WTC11 (cell line): ENCODE results near the gene RFK. TPM values are rescaled to one million over a fixed set of nuclear protein-coding genes. Genes with fewer than 3 reads are reported as not detected.

Source experiments
- ATAC-seq: fragments of 200-7000 bp; cut with Tn5 transposase; 2 replicates; pipeline ENCODE4 v1.10.0; 2021; ENCODE audit warnings: mild to moderate bottlenecking, moderate library complexity
- CTCF ChIA-PET: fragments of 300-600 bp; sonication (Branson Sonifier 250); formaldehyde crosslinking; loops from one replicate; lab custom pipeline; 2021; ENCODE audit warnings: antibody characterized with exemption; lab: Charles Lee
- POLR2A ChIA-PET: fragments of 350-600 bp; sonication (Branson Sonifier 250); formaldehyde crosslinking; loops from one replicate; lab custom pipeline; 2021; ENCODE audit warnings: antibody characterized with exemption; lab: Charles Lee
- DNase-seq: peaks from one replicate; pipeline ENCODE4 v3.0.0; 2021; ENCODE audit warnings: low spot score
- H3K27ac Mint-ChIP-seq: 2 replicates; pipeline ENCODE4 v1.8.0; 2021; ENCODE audit warnings: mixed read lengths
- H3K27me3 Mint-ChIP-seq: 2 replicates; pipeline ENCODE4 v1.8.0; 2021; ENCODE audit warnings: low read depth, mild to moderate bottlenecking, moderate library complexity, mixed read lengths
- H3K36me3 Mint-ChIP-seq: 2 replicates; pipeline ENCODE4 v1.8.0; 2021; ENCODE audit warnings: mixed read lengths
- H3K4me1 Mint-ChIP-seq: 2 replicates; pipeline ENCODE4 v1.8.0; 2022; ENCODE audit warnings: mixed read lengths
- H3K4me3 Mint-ChIP-seq: 2 replicates; pipeline ENCODE4 v1.8.0; 2021; ENCODE audit warnings: mild to moderate bottlenecking, moderate library complexity, mixed read lengths
- H3K9me3 Mint-ChIP-seq: 2 replicates; pipeline ENCODE4 v1.8.0; 2021; ENCODE audit warnings: mixed read lengths
- ETV6 ChIP-seq: sonication (generic); formaldehyde crosslinking; IDR thresholded peaks from 2 replicates; pipeline ENCODE4 v1.8.1; 2022; ENCODE audit warnings: mild to moderate bottlenecking, missing genetic modification reagents
- FOXJ3 ChIP-seq: sonication (generic); formaldehyde crosslinking; IDR thresholded peaks from 2 replicates; pipeline ENCODE4 v1.9.0; 2021; ENCODE audit warnings: missing genetic modification reagents, mild to moderate bottlenecking, borderline replicate concordance
- FOXP1 ChIP-seq: sonication (generic); formaldehyde crosslinking; IDR thresholded peaks from 2 replicates; pipeline ENCODE4 v1.8.0; 2022; ENCODE audit warnings: missing genetic modification reagents, mild to moderate bottlenecking, moderate library complexity, borderline replicate concordance
- KAT7 ChIP-seq: sonication (generic); formaldehyde crosslinking; IDR thresholded peaks from 2 replicates; pipeline ENCODE4 v1.8.1; 2023; ENCODE audit warnings: missing genetic modification reagents, mild to moderate bottlenecking, borderline replicate concordance
- OVOL2 ChIP-seq: fragments of 250-450 bp; sonication (Bioruptor Pico); IDR thresholded peaks from 2 replicates; pipeline ENCODE4 v1.9.0; 2021; ENCODE audit warnings: mild to moderate bottlenecking, borderline replicate concordance
- RORB ChIP-seq: fragments of 250-450 bp; sonication (Bioruptor Pico); IDR thresholded peaks from 2 replicates; pipeline ENCODE4 v1.9.0; 2021; ENCODE audit warnings: mild to moderate bottlenecking
- SOX15 ChIP-seq: fragments of 250-450 bp; sonication (Bioruptor Pico); IDR thresholded peaks from 2 replicates; pipeline ENCODE4 v1.9.0; 2021; ENCODE audit warnings: mild to moderate bottlenecking
- ZBTB21 ChIP-seq: sonication (generic); formaldehyde crosslinking; IDR thresholded peaks from 2 replicates; pipeline ENCODE4 v1.8.1; 2023; ENCODE audit warnings: mild to moderate bottlenecking, missing genetic modification reagents, borderline replicate concordance
- ZNF219 ChIP-seq: sonication (generic); formaldehyde crosslinking; IDR thresholded peaks from 2 replicates; pipeline ENCODE4 v1.8.0; 2023; ENCODE audit warnings: missing genetic modification reagents, mild to moderate bottlenecking, borderline replicate concordance
- total RNA-seq: library from RNA; stranded (reverse); gene quantifications from 3 replicates; pipeline ENCODE4 v1.2.3, GENCODE V29; 2021
- TF ChIP-seq, protein P1 (sequence below): sonication (generic); formaldehyde crosslinking; IDR thresholded peaks from 2 replicates; pipeline ENCODE4 v1.8.1; 2023; ENCODE audit warnings: mild to moderate bottlenecking, missing genetic modification reagents, borderline replicate concordance
- TF ChIP-seq, protein P2 (sequence below): fragments of 250-450 bp; sonication (Bioruptor Pico); conservative IDR thresholded peaks from 2 replicates; pipeline ENCODE4 v1.9.0; 2021; ENCODE audit warnings: mild to moderate bottlenecking
- TF ChIP-seq, protein P3 (sequence below): sonication (generic); formaldehyde crosslinking; IDR thresholded peaks from 2 replicates; pipeline ENCODE4 v1.8.0; 2022; ENCODE audit warnings: mild to moderate bottlenecking, missing genetic modification reagents
- TF ChIP-seq, protein P4 (sequence below): fragments of 200-600 bp; IDR thresholded peaks from 2 replicates; pipeline ENCODE4 v1.8.0; 2022; ENCODE audit warnings: antibody characterized with exemption
- TF ChIP-seq, protein P5 (sequence below): sonication (generic); formaldehyde crosslinking; IDR thresholded peaks from 2 replicates; pipeline ENCODE4 v1.8.0; 2023; ENCODE audit warnings: missing genetic modification reagents, mild to moderate bottlenecking, borderline replicate concordance
- TF ChIP-seq, protein P6 (sequence below): sonication (generic); formaldehyde crosslinking; IDR thresholded peaks from 2 replicates; pipeline ENCODE4 v1.8.1; 2022; ENCODE audit warnings: missing genetic modification reagents, borderline replicate concordance
- TF ChIP-seq, protein P7 (sequence below): fragments of 250-450 bp; sonication (Bioruptor Pico); IDR thresholded peaks from 2 replicates; pipeline ENCODE4 v1.9.0; 2021; ENCODE audit warnings: mild to moderate bottlenecking
- TF ChIP-seq, protein P8 (sequence below): sonication (generic); formaldehyde crosslinking; IDR thresholded peaks from 2 replicates; pipeline ENCODE4 v1.8.1; 2022; ENCODE audit warnings: mild to moderate bottlenecking, missing genetic modification reagents, moderate library complexity, borderline replicate concordance

RFK gene
- total RNA-seq, 1 experiment from 2014 or later, result 14.9 TPM

DNA sequence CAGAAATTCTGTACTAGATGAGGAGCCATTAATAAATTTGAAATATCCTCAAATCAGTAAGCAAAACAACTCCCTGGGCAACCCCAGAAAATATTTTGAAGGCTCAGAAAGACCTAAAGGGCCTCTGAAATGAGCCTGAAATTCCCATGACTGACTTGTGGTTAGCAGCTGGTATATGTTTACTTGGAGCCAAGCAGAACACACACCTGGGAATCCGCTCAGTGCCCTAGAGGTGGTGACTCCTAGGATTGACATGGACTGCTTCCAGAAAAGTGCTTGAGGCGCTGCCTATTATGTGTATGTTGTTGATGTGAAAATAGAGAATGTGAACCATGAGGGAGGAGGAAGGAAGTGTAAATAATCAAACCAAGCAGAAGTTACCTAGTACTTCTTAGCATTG is 14.7 kb downstream of the RFK start (continued):
- TF ChIP-seq, protein P1, sequence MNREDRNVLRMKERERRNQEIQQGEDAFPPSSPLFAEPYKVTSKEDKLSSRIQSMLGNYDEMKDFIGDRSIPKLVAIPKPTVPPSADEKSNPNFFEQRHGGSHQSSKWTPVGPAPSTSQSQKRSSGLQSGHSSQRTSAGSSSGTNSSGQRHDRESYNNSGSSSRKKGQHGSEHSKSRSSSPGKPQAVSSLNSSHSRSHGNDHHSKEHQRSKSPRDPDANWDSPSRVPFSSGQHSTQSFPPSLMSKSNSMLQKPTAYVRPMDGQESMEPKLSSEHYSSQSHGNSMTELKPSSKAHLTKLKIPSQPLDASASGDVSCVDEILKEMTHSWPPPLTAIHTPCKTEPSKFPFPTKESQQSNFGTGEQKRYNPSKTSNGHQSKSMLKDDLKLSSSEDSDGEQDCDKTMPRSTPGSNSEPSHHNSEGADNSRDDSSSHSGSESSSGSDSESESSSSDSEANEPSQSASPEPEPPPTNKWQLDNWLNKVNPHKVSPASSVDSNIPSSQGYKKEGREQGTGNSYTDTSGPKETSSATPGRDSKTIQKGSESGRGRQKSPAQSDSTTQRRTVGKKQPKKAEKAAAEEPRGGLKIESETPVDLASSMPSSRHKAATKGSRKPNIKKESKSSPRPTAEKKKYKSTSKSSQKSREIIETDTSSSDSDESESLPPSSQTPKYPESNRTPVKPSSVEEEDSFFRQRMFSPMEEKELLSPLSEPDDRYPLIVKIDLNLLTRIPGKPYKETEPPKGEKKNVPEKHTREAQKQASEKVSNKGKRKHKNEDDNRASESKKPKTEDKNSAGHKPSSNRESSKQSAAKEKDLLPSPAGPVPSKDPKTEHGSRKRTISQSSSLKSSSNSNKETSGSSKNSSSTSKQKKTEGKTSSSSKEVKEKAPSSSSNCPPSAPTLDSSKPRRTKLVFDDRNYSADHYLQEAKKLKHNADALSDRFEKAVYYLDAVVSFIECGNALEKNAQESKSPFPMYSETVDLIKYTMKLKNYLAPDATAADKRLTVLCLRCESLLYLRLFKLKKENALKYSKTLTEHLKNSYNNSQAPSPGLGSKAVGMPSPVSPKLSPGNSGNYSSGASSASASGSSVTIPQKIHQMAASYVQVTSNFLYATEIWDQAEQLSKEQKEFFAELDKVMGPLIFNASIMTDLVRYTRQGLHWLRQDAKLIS, result no peak
- TF ChIP-seq FOXP1 (CRISPR knock-in tag) (no peak), ETV6 (CRISPR knock-in tag) (no peak), ZBTB21 (no peak), RORB (CRISPR knock-in tag) (no peak), OVOL2 (CRISPR knock-in tag) (no peak)
- TF ChIP-seq, protein P2, sequence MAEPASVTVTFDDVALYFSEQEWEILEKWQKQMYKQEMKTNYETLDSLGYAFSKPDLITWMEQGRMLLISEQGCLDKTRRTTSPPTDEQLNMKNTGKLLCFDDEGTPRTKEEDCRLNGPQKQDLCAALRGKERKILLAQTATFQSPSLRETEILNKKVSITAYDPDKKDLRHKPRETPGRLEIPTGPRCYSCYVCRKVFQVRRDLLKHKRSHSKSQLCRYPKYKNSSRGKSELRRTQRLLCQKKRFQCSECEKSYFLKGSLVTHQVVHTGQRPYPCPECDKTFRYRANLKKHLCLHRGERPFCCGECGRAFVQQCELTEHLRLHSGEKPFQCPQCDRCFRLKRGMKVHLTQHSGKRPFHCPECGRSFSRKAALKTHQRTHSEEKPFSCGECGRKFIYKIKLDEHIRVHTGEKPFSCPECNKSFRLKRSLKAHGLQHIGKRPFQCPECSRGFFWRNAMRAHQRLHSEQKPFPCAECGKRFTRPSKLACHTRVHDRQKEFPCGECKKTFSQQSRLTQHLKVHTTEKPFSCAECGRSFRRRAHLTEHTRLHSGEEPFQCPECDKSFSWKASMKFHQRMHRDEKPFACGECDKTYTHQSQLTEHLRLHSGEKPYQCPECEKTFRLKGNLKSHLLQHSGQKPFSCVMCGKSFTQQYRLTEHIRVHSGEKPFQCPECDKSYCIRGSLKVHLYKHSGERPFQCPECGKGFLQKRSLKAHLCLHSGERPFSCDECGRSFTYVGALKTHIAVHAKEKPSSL, result no peak
- TF ChIP-seq, protein P3, sequence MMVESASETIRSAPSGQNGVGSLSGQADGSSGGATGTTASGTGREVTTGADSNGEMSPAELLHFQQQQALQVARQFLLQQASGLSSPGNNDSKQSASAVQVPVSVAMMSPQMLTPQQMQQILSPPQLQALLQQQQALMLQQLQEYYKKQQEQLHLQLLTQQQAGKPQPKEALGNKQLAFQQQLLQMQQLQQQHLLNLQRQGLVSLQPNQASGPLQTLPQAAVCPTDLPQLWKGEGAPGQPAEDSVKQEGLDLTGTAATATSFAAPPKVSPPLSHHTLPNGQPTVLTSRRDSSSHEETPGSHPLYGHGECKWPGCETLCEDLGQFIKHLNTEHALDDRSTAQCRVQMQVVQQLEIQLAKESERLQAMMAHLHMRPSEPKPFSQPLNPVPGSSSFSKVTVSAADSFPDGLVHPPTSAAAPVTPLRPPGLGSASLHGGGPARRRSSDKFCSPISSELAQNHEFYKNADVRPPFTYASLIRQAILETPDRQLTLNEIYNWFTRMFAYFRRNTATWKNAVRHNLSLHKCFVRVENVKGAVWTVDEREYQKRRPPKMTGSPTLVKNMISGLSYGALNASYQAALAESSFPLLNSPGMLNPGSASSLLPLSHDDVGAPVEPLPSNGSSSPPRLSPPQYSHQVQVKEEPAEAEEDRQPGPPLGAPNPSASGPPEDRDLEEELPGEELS (CRISPR knock-in tag), result no peak

DNA sequence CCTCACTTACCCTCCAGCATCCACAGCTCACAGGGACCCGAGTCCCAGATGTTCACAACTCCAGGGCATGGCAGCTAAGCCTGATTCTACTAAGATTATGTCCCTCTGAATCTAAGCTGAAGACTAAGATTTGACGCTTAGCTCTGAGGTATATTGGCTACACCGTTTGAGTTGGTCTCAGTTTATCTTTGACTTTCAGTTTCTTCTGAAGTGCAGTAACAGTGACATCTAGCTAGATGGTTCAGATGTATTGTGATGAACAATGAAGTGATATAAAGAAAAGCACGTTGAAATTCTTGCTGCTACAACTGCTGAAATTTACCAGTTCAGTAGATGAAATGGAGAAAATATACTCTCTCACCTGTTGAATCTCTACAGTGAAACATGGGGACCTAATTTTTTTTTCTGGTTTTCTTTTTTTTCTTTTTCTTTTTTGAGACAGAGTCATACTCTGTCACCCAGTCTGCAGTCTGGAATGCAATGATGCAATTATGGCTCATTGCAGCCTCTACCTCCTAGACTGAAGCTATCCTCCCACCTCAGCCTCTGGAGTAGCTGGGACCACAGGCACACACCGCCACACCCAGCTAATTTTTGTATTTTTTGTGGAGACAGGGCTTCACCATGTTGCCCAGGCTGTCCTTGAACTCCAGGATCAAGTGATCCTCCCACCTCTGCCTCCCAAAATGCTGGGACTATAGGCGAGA is 15.7 kb downstream of the RFK start:
- H3K9me3 Mint-ChIP-seq, result no peaks in the 10 kb centered on the region
- ATAC-seq (no peak), DNase-seq (no peak)
- no peaks in the 10 kb centered on the region for H3K36me3 Mint-ChIP-seq
- H3K4me1 Mint-ChIP-seq, result peaks cover 7% of the 10 kb centered on the region
- ChIA-PET CTCF (no interaction called here), POLR2A (no interaction called here)
- H3K27me3 Mint-ChIP-seq, result no peaks in the 10 kb centered on the region
- H3K4me3 Mint-ChIP-seq, result no peak overlapping the region
- H3K27ac Mint-ChIP-seq, result no peak overlapping the region
- no peak for TF ChIP-seq KAT7
- TF ChIP-seq, protein P4, sequence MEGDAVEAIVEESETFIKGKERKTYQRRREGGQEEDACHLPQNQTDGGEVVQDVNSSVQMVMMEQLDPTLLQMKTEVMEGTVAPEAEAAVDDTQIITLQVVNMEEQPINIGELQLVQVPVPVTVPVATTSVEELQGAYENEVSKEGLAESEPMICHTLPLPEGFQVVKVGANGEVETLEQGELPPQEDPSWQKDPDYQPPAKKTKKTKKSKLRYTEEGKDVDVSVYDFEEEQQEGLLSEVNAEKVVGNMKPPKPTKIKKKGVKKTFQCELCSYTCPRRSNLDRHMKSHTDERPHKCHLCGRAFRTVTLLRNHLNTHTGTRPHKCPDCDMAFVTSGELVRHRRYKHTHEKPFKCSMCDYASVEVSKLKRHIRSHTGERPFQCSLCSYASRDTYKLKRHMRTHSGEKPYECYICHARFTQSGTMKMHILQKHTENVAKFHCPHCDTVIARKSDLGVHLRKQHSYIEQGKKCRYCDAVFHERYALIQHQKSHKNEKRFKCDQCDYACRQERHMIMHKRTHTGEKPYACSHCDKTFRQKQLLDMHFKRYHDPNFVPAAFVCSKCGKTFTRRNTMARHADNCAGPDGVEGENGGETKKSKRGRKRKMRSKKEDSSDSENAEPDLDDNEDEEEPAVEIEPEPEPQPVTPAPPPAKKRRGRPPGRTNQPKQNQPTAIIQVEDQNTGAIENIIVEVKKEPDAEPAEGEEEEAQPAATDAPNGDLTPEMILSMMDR, result no peak
- TF ChIP-seq, protein P5, sequence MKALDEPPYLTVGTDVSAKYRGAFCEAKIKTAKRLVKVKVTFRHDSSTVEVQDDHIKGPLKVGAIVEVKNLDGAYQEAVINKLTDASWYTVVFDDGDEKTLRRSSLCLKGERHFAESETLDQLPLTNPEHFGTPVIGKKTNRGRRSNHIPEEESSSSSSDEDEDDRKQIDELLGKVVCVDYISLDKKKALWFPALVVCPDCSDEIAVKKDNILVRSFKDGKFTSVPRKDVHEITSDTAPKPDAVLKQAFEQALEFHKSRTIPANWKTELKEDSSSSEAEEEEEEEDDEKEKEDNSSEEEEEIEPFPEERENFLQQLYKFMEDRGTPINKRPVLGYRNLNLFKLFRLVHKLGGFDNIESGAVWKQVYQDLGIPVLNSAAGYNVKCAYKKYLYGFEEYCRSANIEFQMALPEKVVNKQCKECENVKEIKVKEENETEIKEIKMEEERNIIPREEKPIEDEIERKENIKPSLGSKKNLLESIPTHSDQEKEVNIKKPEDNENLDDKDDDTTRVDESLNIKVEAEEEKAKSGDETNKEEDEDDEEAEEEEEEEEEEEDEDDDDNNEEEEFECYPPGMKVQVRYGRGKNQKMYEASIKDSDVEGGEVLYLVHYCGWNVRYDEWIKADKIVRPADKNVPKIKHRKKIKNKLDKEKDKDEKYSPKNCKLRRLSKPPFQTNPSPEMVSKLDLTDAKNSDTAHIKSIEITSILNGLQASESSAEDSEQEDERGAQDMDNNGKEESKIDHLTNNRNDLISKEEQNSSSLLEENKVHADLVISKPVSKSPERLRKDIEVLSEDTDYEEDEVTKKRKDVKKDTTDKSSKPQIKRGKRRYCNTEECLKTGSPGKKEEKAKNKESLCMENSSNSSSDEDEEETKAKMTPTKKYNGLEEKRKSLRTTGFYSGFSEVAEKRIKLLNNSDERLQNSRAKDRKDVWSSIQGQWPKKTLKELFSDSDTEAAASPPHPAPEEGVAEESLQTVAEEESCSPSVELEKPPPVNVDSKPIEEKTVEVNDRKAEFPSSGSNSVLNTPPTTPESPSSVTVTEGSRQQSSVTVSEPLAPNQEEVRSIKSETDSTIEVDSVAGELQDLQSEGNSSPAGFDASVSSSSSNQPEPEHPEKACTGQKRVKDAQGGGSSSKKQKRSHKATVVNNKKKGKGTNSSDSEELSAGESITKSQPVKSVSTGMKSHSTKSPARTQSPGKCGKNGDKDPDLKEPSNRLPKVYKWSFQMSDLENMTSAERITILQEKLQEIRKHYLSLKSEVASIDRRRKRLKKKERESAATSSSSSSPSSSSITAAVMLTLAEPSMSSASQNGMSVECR (CRISPR knock-in tag), result no peak
- TF ChIP-seq, protein P6, sequence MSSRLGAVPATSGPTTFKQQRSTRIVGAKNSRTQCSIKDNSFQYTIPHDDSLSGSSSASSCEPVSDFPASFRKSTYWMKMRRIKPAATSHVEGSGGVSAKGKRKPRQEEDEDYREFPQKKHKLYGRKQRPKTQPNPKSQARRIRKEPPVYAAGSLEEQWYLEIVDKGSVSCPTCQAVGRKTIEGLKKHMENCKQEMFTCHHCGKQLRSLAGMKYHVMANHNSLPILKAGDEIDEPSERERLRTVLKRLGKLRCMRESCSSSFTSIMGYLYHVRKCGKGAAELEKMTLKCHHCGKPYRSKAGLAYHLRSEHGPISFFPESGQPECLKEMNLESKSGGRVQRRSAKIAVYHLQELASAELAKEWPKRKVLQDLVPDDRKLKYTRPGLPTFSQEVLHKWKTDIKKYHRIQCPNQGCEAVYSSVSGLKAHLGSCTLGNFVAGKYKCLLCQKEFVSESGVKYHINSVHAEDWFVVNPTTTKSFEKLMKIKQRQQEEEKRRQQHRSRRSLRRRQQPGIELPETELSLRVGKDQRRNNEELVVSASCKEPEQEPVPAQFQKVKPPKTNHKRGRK (CRISPR knock-in tag), result no peak
- TF ChIP-seq SOX15 (CRISPR knock-in tag), result no peak
- TF ChIP-seq FOXJ3, result no peak
- TF ChIP-seq, protein P7, sequence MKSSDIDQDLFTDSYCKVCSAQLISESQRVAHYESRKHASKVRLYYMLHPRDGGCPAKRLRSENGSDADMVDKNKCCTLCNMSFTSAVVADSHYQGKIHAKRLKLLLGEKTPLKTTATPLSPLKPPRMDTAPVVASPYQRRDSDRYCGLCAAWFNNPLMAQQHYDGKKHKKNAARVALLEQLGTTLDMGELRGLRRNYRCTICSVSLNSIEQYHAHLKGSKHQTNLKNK (CRISPR knock-in tag), result no peak
- TF ChIP-seq, protein P8, sequence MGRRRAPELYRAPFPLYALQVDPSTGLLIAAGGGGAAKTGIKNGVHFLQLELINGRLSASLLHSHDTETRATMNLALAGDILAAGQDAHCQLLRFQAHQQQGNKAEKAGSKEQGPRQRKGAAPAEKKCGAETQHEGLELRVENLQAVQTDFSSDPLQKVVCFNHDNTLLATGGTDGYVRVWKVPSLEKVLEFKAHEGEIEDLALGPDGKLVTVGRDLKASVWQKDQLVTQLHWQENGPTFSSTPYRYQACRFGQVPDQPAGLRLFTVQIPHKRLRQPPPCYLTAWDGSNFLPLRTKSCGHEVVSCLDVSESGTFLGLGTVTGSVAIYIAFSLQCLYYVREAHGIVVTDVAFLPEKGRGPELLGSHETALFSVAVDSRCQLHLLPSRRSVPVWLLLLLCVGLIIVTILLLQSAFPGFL (CRISPR knock-in tag), result no peak
- no peak for TF ChIP-seq ZNF219 (CRISPR knock-in tag)
